Measurements from ENCODE around the gene GALNT10. TPM values are rescaled to one million over a fixed set of nuclear protein-coding genes. Genes with fewer than 3 reads are reported as not detected.

The GALNT10 gene
- total and polyA plus RNA-seq, 12 donors = 3.1 to 19.0 (median 11.7) TPM

- Histone ChIP-seq H3K9me3 (no peaks in the 10 kb centered on the region), H3K27me3 (no peaks in the 10 kb centered on the region), H3K4me1 (peaks cover 0 to 23% (median 2%) of the 10 kb centered on the region in 9 donors), H3K36me3 (no peaks in the 10 kb centered on the region), H3K27ac (no peak overlapping the region), H3K4me3 (no peak overlapping the region)
- intact Hi-C loops (cut with DNase I) = no loop called here
- ATAC-seq (no peak), DNase-seq (no peak)
- no peak for TF ChIP-seq CTCF (IDR thresholded peaks at IDR 0.05)
- 72 to 80% methylated on average over 4 of the region's 4 CpGs for WGBS, 2 donors
Observed at GRCh38 chr5:154163327-154164248, 26.9 kb upstream of the GALNT10 start.

- Histone ChIP-seq H3K4me3 (no peak overlapping the region), H3K27ac (no peak overlapping the region), H3K27me3 (no peaks in the 10 kb centered on the region), H3K9me3 (no peaks in the 10 kb centered on the region), H3K36me3 (no peaks in the 10 kb centered on the region), H3K4me1 (peaks cover 0 to 22% (median 4%) of the 10 kb centered on the region in 9 donors)
- intact Hi-C loops (cut with DNase I) = no loop called here
- TF ChIP-seq CTCF (IDR thresholded peaks at IDR 0.05) = no peak
- ATAC-seq (no peak), DNase-seq (no peak)
- WGBS, 2 donors = 55 to 58% methylated on average over 1 of the region's 1 CpG
Observed at GRCh38 chr5:154164249-154164581, 26.3 kb upstream of the GALNT10 start.

- no peak overlapping the region for H3K27ac ChIP-seq
- TF ChIP-seq CTCF (IDR thresholded peaks at IDR 0.05) = no peak
- H3K4me3 ChIP-seq = no peak overlapping the region
- no peaks in the 10 kb centered on the region for H3K27me3 ChIP-seq
- WGBS, 2 donors = 54 to 55% methylated on average over 10 of the region's 10 CpGs
- DNase-seq (no peak), ATAC-seq (no peak)
- intact Hi-C loops (cut with DNase I) = no loop called here
- no peaks in the 10 kb centered on the region for H3K36me3 ChIP-seq
- no peaks in the 10 kb centered on the region for H3K9me3 ChIP-seq
- peaks cover 0 to 22% (median 4%) of the 10 kb centered on the region in 9 donors for H3K4me1 ChIP-seq
Observed at GRCh38 chr5:154165886-154166285, 24.6 kb upstream of the GALNT10 start.

- H3K4me3 ChIP-seq = no peak overlapping the region
- WGBS, 2 donors = 52 to 83% methylated on average over 2 of the region's 2 CpGs
- no peak for ATAC-seq
- H3K27me3 ChIP-seq = no peaks in the 10 kb centered on the region
- DNase-seq = no peak
- no peak overlapping the region for H3K27ac ChIP-seq
- intact Hi-C loops (cut with DNase I) = no loop called here
- no peak for TF ChIP-seq CTCF (IDR thresholded peaks at IDR 0.05)
- peaks cover 0 to 22% (median 4%) of the 10 kb centered on the region in 9 donors for H3K4me1 ChIP-seq
- H3K9me3 ChIP-seq = no peaks in the 10 kb centered on the region
- no peaks in the 10 kb centered on the region for H3K36me3 ChIP-seq
Observed at GRCh38 chr5:154166901-154167791, 23.4 kb upstream of the GALNT10 start.

Measured in heart right ventricle (tissue), 16 donors.